Fibroblast of upper back skin (primary cell): ENCODE results near the gene HAVCR1.
A peak's percentile ranks its signal among the peaks of the same experiment; 100 is the strongest.
"Not testable (repeated sequence)": the region's sequence is repeated elsewhere in the genome, so short reads cannot be mapped to it uniquely, and the experiment has no call there.

Source experiments
- DNase-seq: peaks from one replicate; pipeline ENCODE4 v3.0.0-alpha.2; 2013

The HAVCR1 gene

GRCh38 chr5:157059093-157059539, at the start of gene HAVCR1:
TSS of gene HAVCR1 (minus strand) at chr5:157059116. CDS start at chr5:157057943, 1,173 bp downstream.
- no peak for DNase-seq

- DNase-seq = peak; percentile 34
Observed at GRCh38 chr5:157107508-157107907, 48.6 kb upstream of the HAVCR1 start.

GRCh38 chr5:157106630-157107461, 47.9 kb upstream of the HAVCR1 start:
- DNase-seq = peak; percentile 9

GRCh38 chr5:157100140-157100679, 41.3 kb upstream of the HAVCR1 start:
- peak; percentile 31 for DNase-seq

GRCh38 chr5:157088342-157088990, 29.6 kb upstream of the HAVCR1 start:
- no peak for DNase-seq

- DNase-seq = no peak
Observed at GRCh38 chr5:157086751-157087359, 27.9 kb upstream of the HAVCR1 start.

- no peak for DNase-seq
Observed at GRCh38 chr5:157085930-157086329, 27.0 kb upstream of the HAVCR1 start.

- no peak for DNase-seq
Observed at GRCh38 chr5:157080286-157080685, 21.4 kb upstream of the HAVCR1 start.

- DNase-seq = peak; percentile 7
Observed at GRCh38 chr5:157076558-157076957, 17.6 kb upstream of the HAVCR1 start.

GRCh38 chr5:157072508-157072907, 13.6 kb upstream of the HAVCR1 start:
- no peak for DNase-seq

- no peak for DNase-seq
Observed at GRCh38 chr5:157069949-157070348, 11.0 kb upstream of the HAVCR1 start.

GRCh38 chr5:157068785-157069184, 9.9 kb upstream of the HAVCR1 start:
- no peak for DNase-seq

GRCh38 chr5:157068339-157068738, 9.4 kb upstream of the HAVCR1 start:
- no peak for DNase-seq

GRCh38 chr5:157067005-157067404, 8.1 kb upstream of the HAVCR1 start:
- no peak for DNase-seq

- no peak for DNase-seq
Observed at GRCh38 chr5:157066080-157066479, 7.2 kb upstream of the HAVCR1 start.

- DNase-seq = no peak
Observed at GRCh38 chr5:157063776-157064430, 5.0 kb upstream of the HAVCR1 start.

GRCh38 chr5:157059891-157060290, 975 bp upstream of the HAVCR1 start:
- DNase-seq = no peak

GRCh38 chr5:157057459-157058370, 1.2 kb downstream of the HAVCR1 start:
- no peak for DNase-seq

GRCh38 chr5:157056848-157057247, 2.1 kb downstream of the HAVCR1 start:
- DNase-seq = not testable (repeated sequence)

GRCh38 chr5:157051604-157052245, 7.2 kb downstream of the HAVCR1 start:
- DNase-seq = no peak

GRCh38 chr5:157050050-157050449, 8.9 kb downstream of the HAVCR1 start:
- DNase-seq = no peak
